ENCODE data around the gene SERP2. TPM values are rescaled to one million over a fixed set of nuclear protein-coding genes. Genes with fewer than 3 reads are reported as not detected.
"Not testable (repeated sequence)": the region's sequence is repeated elsewhere in the genome, so short reads cannot be mapped to it uniquely, and the experiment has no call there.

The SERP2 gene
- 9.7 TPM for total RNA-seq
- 11.0 TPM for polyA plus RNA-seq (ENCODE audit: insufficient read depth, low read depth, low replicate concordance)
- long read RNA-seq, donor 1, partial matches to known transcripts = 0 of 4 reads
- long read RNA-seq, donor 1, other reads (novel, unspliced or antisense) = 0 of 4 reads
- long read RNA-seq, donor 2, partial matches to known transcripts = 0 of 3 reads
- long read RNA-seq, donor 2, other reads (novel, unspliced or antisense) = 0 of 3 reads
- long read RNA-seq, donor 3, transcript SERP2-203 (4 exons, 962 nt) = major isoform, 5 of 6 reads
- long read RNA-seq, donor 3, partial matches to known transcripts = 0 of 6 reads
- long read RNA-seq, donor 3, other reads (novel, unspliced or antisense) = 0 of 6 reads
- long read RNA-seq, donor 4, partial matches to known transcripts = 0 of 2 reads
- long read RNA-seq, donor 4, other reads (novel, unspliced or antisense) = 0 of 2 reads
- long read RNA-seq, donor 5, partial matches to known transcripts = 0 of 2 reads
- long read RNA-seq, donor 5, other reads (novel, unspliced or antisense) = 0 of 2 reads
- long read RNA-seq, donor 6, partial matches to known transcripts = 0 of 6 reads
- long read RNA-seq, donor 6, other reads (novel, unspliced or antisense) = 0 of 6 reads
- long read RNA-seq, donor 7, partial matches to known transcripts = 1 of 7 reads
- long read RNA-seq, donor 7, other reads (novel, unspliced or antisense) = 2 of 7 reads
- long read RNA-seq, donor 8, partial matches to known transcripts = 0 of 4 reads
- long read RNA-seq, donor 8, other reads (novel, unspliced or antisense) = 0 of 4 reads
- long read RNA-seq, donor 9, partial matches to known transcripts = 0 of 2 reads
- long read RNA-seq, donor 9, other reads (novel, unspliced or antisense) = 0 of 2 reads
- long read RNA-seq, donor 10 = 0 reads

DNA sequence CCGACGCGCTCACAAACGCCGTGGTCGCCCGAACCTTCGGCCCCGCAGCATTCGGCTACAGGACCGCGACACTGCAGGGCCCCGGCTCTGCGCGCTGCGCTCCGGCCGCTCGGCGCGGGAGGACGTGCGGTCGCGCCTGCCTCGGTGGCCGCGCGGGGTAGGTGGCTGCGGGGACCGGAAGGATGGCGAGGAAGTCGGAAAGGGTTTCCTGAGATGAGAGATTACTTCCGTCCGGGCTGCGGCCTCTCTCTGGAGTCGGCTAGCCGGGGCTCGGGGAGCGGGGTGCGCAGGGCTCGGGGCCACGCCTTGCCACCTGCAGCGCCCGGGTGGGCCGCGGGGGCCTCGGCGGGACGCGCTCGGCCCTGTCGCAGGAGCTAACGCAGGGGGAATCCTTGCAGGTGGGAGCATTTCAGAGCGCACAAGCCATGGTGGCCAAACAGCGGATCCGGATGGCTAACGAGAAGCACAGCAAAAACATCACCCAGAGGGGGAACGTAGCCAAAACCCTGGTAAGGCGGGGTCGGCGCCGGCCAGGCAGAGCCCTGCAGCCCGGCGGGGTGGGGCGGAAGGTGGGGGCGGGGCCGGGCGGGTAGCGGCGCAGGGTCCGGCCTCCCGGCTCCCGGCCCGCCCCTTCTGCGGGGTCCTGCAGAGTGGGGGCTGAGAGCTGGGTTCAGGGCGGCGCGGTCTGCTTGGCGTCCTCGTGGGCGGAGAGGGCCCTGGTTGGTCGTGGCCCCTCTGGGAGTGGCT lies at the start of gene SERP2:
SERP2 (plus strand) TSS at position 224 of the 747 bp plus-strand sequence; CDS start at position 426, 202 bp downstream.
- Histone ChIP-seq H3K36me3 (ENCODE audit: control insufficient read depth in 2 of 3, insufficient read depth in 3 of 3, low read length in 3 of 3) (no peaks in the 10 kb centered on the region), H3K9me3 (ENCODE audit: control insufficient read depth in 2 of 3, insufficient read depth in 1 of 3, low read length in 3 of 3) (no peaks in the 10 kb centered on the region), H3K27me3 (ENCODE audit: control insufficient read depth, insufficient read depth, low read length) (no peaks in the 10 kb centered on the region), H3K9ac (ENCODE audit: low read length in 3 of 3) (peak within 1 kb of the TSS in 1 of 3 donors; percentile 40), H3K4me1 (ENCODE audit: control insufficient read depth in 2 of 3, insufficient read depth in 2 of 3, low read depth in 1 of 3, low read length in 3 of 3) (peaks cover 0 to 2% (median 0%) of the 10 kb centered on the region in 3 donors), H3K27ac (ENCODE audit: low read depth in 2 of 2, low read length in 2 of 2) (peak within 1 kb of the TSS in 1 of 2 donors; percentile 64), H3K4me3 (ENCODE audit: low read length in 3 of 3) (peak within 1 kb of the TSS; percentile 36 to 70 (median 65))
- no peak for FAIRE-seq
- DNase-seq = peak; percentile 77 to 88 (median 87)
- no peak for TF ChIP-seq CTCF (IDR thresholded peaks at IDR 0.05; ENCODE audit: borderline replicate concordance, extremely low read depth, insufficient read depth)
- intact Hi-C loops (cut with DNase I) = no loop called here

DNA sequence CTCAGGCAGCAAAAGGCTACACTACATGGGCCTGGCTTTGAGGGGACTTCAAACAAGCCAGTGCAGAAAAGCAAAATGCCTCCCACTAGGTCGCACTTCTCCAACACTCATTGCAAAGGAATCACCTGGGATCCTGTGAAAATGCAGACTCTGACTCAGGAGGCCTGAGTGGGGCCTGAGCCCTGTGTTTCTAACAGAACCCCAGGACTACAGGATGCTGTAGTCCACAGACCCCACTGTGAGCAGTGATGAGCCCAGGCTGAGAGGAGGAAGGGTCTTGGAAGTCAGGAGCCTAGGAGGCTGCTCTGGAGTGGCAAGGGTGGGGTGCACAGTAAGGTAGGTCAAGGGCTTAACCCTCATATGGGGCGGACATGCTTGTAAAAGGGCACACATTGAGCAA lies 46.7 kb upstream of the SERP2 start:
- DNase-seq (no peak), FAIRE-seq (no peak)
- no peaks in the 10 kb centered on the region for H3K27me3 ChIP-seq (ENCODE audit: control insufficient read depth, insufficient read depth, low read length)
- no peak overlapping the region for H3K9ac ChIP-seq (ENCODE audit: low read length in 3 of 3)
- intact Hi-C loops (cut with DNase I) = no loop called here
- H3K36me3 ChIP-seq (ENCODE audit: control insufficient read depth in 2 of 3, insufficient read depth in 3 of 3, low read length in 3 of 3) = no peaks in the 10 kb centered on the region
- no peak overlapping the region for H3K4me3 ChIP-seq (ENCODE audit: low read length in 3 of 3)
- no peaks in the 10 kb centered on the region for H3K9me3 ChIP-seq (ENCODE audit: control insufficient read depth in 2 of 3, insufficient read depth in 1 of 3, low read length in 3 of 3)
- no peak overlapping the region for H3K27ac ChIP-seq (ENCODE audit: low read depth in 2 of 2, low read length in 2 of 2)
- TF ChIP-seq CTCF (IDR thresholded peaks at IDR 0.05; ENCODE audit: borderline replicate concordance, extremely low read depth, insufficient read depth) = no peak
- H3K4me1 ChIP-seq (ENCODE audit: control insufficient read depth in 2 of 3, insufficient read depth in 2 of 3, low read depth in 1 of 3, low read length in 3 of 3) = peaks cover 0 to 3% (median 0%) of the 10 kb centered on the region in 3 donors

DNA sequence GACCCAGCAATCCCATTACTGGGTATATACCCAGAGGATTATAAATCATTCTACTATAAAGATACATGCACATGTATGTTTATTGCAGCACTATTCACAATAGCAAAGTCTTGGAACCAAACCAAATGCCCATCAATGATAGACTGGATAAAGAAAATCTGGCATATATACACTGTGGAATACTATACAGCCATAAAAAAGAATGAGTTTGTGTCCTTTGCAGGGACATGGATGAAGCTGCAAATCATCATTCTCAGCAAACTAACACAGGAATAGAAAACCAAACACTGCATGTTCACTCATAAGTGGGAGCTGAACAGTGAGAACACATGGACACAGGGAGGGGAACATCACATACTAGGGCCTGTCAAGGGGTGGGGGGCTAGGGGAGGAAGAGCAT lies 44.6 kb upstream of the SERP2 start:
- intact Hi-C loops (cut with DNase I); H3K4me3 ChIP-seq (ENCODE audit: low read length in 3 of 3); FAIRE-seq; H3K4me1 ChIP-seq (ENCODE audit: control insufficient read depth in 2 of 3, insufficient read depth in 2 of 3, low read depth in 1 of 3, low read length in 3 of 3); H3K27me3 ChIP-seq (ENCODE audit: control insufficient read depth, insufficient read depth, low read length); H3K27ac ChIP-seq (ENCODE audit: low read depth in 2 of 2, low read length in 2 of 2); H3K9me3 ChIP-seq (ENCODE audit: control insufficient read depth in 2 of 3, insufficient read depth in 1 of 3, low read length in 3 of 3); H3K9ac ChIP-seq (ENCODE audit: low read length in 3 of 3); H3K36me3 ChIP-seq (ENCODE audit: control insufficient read depth in 2 of 3, insufficient read depth in 3 of 3, low read length in 3 of 3); DNase-seq: not testable (repeated sequence)
